Measurements from ENCODE around the gene TBC1D19.

TBC1D19 gene

DNA sequence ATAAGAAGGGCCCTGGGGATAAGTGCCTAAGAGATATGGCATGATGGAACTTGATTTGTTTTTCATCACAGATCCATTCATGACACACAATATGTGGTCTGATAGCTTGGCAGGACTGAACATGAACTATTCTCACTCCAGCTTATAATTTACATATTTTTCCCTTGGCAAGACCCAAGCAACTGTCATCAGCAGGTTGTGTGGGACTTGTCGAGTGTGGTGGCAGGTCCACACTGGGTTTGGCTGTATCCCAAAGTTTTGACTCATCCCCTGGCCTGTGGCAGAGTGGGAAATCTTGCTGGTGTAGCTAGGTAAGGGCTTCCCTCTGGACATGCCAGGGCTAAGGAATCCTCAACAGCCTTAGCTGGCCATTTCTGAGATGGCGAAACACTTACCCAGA, 195.8 kb downstream of the TBC1D19 start:
- TF ChIP-seq, protein P1, sequence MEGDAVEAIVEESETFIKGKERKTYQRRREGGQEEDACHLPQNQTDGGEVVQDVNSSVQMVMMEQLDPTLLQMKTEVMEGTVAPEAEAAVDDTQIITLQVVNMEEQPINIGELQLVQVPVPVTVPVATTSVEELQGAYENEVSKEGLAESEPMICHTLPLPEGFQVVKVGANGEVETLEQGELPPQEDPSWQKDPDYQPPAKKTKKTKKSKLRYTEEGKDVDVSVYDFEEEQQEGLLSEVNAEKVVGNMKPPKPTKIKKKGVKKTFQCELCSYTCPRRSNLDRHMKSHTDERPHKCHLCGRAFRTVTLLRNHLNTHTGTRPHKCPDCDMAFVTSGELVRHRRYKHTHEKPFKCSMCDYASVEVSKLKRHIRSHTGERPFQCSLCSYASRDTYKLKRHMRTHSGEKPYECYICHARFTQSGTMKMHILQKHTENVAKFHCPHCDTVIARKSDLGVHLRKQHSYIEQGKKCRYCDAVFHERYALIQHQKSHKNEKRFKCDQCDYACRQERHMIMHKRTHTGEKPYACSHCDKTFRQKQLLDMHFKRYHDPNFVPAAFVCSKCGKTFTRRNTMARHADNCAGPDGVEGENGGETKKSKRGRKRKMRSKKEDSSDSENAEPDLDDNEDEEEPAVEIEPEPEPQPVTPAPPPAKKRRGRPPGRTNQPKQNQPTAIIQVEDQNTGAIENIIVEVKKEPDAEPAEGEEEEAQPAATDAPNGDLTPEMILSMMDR (conservative IDR thresholded peaks at IDR 0.05), result no peak
- no peak for TF ChIP-seq ZFX (IDR thresholded peaks at IDR 0.05)
- H3K27ac ChIP-seq, result no peak overlapping the region

DNA sequence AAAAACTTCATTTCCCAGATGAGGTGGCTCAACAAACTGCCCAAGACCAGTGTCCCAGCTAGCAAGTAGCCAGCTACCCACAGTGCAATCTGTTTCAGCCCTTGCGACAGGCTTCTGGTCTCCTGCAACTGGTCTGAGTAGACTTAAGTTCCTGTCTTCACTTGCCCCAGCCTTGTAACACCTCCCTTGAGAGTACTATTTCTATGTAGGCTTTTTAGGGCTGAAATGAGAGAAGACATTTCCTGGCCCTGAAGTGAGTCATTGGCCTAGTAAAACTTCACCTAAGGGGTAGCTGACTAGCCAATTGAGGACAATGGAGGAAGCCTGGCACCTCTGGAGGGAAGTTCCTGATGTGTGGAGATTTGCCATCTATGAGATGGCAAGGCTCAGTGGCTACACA, 196.7 kb downstream of the TBC1D19 start:
- no peak for TF ChIP-seq ZFX (IDR thresholded peaks at IDR 0.05)
- TF ChIP-seq, protein P1 (conservative IDR thresholded peaks at IDR 0.05), result no peak

DNA sequence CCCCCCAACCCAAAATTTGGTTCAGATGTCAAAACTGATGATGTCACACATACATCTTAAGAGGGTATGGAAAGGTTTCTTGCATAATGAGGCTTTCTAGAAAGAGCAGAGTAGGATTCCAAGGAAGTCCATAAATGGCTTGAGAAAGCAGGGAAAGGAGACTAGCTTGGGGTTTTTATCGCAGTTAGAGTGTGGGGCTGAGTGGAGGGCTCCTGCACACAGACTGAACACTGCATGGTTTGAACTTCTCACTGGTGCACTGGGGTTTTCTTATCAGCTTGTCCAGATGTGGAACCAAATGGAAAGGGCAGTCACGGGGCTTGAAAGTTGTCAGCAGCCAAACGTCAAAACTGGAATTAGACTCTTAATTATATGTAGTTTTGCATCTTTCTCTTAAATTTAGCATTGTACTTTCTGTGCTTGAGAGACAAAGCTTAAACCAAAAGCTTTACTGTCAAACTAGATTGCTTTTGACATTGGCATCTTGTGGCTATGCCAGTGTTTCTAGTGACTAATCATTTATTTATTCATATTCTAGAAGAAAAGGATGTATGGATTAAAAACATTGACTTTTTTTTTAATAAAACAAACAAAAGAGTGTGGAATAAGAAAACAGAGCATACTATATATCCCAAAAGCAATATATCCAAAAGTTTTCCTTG, 198.4 kb downstream of the TBC1D19 start:
- no peak overlapping the region for H3K27ac ChIP-seq
- no peak for TF ChIP-seq ZFX (IDR thresholded peaks at IDR 0.05)
- TF ChIP-seq, protein P1 (conservative IDR thresholded peaks at IDR 0.05), result no peak

More for the DNA sequence above, 196.7 kb downstream of the TBC1D19 start:
- no peak overlapping the region for H3K27ac ChIP-seq

DNA sequence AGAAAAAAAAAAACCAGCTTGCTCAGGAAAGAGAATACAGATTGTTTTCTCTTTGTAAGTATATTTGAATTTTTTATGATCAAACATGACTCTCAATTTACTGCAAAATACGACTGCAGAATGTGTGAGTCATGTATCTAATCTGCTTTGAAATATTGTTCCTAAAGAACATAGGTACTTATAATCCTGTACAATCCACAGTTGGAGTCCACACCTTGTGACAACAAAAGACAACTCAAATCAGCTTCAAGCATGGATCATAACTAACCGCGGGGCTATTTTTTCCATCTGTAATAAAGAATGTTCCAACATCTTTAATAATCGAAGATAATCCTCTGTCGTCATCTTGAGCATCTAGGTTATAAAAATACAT, 198.9 kb downstream of the TBC1D19 start:
- TF ChIP-seq ZFX (IDR thresholded peaks at IDR 0.05), result no peak
- TF ChIP-seq, protein P1 (conservative IDR thresholded peaks at IDR 0.05), result no peak
- no peak overlapping the region for H3K27ac ChIP-seq

DNA sequence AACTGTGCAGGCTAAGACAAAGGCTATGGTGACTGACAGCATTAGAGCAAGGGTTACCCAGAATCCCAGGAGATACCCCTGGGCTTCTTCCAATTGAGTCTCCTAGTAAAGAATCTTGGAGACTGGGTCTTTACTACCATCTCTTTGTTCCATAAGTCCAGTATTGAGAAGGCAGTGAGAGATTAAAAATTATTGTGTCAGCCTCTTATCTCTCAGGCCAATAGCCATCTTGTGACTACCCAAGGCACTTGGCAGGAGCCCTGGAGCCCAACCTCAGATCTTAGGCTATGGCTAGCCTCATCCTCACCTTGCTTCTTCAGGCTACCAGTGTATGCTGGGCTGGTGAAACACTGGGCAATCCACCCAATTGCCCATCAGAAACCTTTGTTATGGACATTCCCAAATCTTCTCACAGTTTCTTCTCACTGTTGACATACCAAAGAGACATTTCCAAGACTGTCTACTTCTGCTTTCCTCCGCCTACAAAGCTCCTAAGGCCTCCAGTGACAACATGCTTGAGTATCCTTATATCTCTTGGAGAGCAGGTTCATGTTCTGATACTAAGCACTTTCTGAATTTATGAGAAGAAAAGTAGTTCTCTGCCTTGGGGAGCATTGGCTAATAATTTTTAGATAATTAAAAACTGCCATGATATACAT, 200.5 kb downstream of the TBC1D19 start:
- TF ChIP-seq, protein P1 (conservative IDR thresholded peaks at IDR 0.05), result no peak
- TF ChIP-seq ZFX (IDR thresholded peaks at IDR 0.05), result no peak

DNA sequence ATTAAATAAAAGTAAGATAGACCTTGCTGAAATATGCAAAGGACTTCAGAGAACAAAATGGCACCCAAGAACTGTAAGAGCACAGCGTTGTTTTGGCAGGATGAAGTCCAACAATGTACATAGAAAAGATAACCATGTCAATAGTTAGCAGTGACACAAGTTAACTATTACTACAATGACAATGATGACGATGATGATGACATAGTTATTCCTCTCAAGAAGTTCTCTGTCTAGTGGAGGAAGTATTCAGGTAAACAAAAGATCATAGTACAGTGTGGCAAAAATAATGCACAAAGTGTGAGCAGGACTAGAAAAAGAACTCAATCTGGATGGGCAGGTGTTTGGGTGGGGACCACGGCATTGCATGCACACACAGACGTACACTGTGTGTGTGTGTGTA, 201.4 kb downstream of the TBC1D19 start:
- no peak overlapping the region for H3K27ac ChIP-seq
- no peak for TF ChIP-seq ZFX (IDR thresholded peaks at IDR 0.05)

More for the DNA sequence above, 200.5 kb downstream of the TBC1D19 start:
- H3K27ac ChIP-seq, result no peak overlapping the region

DNA sequence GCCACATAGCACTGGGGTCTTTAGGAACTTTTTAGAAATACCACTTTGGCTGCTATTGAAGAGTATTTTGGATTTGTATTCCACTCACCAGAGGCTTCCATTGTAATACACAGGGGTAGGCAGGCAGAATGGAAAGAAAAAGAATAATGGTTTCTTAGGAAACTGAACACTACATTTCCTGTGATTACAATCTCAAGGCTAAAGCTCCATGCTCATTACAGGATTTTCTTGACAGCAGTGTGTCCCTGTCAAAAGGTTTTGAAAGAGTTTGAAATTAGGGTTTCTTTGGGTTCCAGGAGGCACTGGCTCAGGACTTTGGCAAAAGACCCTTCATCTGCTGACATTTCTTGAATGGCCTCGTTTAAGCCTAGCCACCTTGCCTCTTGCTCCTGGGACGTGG, 201.9 kb downstream of the TBC1D19 start:
- TF ChIP-seq, protein P1 (conservative IDR thresholded peaks at IDR 0.05), result no peak
- no peak for TF ChIP-seq ZFX (IDR thresholded peaks at IDR 0.05)
- H3K27ac ChIP-seq, result no peak overlapping the region

DNA sequence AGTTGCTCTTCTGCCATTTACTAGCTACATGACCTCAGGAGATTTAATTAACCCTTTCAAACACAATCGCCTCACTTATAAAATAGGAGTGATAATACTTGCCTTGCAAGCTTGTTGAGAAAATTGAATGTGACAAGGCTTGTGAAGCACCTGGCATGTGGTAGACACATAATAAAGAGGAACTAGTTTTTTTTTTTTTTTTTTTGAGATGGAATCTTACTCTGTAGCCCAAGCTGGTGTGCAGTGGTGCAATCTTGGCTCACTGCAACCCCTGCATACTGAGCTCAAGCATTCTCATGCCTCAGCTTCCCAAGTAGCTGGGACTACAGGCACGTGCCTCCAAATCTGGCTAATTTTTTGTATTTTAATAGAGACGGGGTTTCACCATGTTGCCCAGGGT, 203.0 kb downstream of the TBC1D19 start:
- H3K27ac ChIP-seq, result no peak overlapping the region
- TF ChIP-seq, protein P1 (conservative IDR thresholded peaks at IDR 0.05), result no peak
- TF ChIP-seq ZFX (IDR thresholded peaks at IDR 0.05), result no peak

Data from C4-2B (cell line).